Neuronal stem cell (in vitro differentiated cells): ENCODE results near the gene C1QTNF9.
"Not testable (repeated sequence)": the region's sequence is repeated elsewhere in the genome, so short reads cannot be mapped to it uniquely, and the experiment has no call there.

ENCODE experiments used
- DNase-seq: peaks from one replicate; pipeline ENCODE4 v3.0.0-alpha.2; 2013; ENCODE audit warnings: low spot score
- H2AFZ ChIP-seq: one replicate; pipeline ENCODE4 v1.6.1; 2013; ENCODE audit warnings: mild to moderate bottlenecking, low read length, inconsistent platforms
- H2AK5ac ChIP-seq: 2 replicates; pipeline ENCODE4 v1.6.1; 2013; ENCODE audit warnings: low read depth, mild to moderate bottlenecking, inconsistent platforms, low read length, moderate library complexity, mixed read lengths
- H2BK120ac ChIP-seq: 2 replicates; pipeline ENCODE4 v1.6.1; 2013; ENCODE audit warnings: low read depth, mild to moderate bottlenecking, inconsistent platforms, low read length, moderate library complexity, mixed read lengths
- H2BK12ac ChIP-seq: one replicate; pipeline ENCODE4 v1.6.1; 2013; ENCODE audit warnings: low read length, inconsistent platforms
- H2BK15ac ChIP-seq: 2 replicates; pipeline ENCODE4 v1.6.1; 2013; ENCODE audit warnings: mild to moderate bottlenecking, low read length, inconsistent platforms, mixed read lengths
- H2BK5ac ChIP-seq: one replicate; pipeline ENCODE4 v1.6.1; 2013; ENCODE audit warnings: inconsistent platforms, mild to moderate bottlenecking, low read length, moderate library complexity
- H3K14ac ChIP-seq: one replicate; pipeline ENCODE4 v1.6.1; 2013; ENCODE audit warnings: low read length, inconsistent platforms
- H3K18ac ChIP-seq: 2 replicates; pipeline ENCODE4 v1.6.1; 2013; ENCODE audit warnings: low read length, inconsistent platforms
- H3K23ac ChIP-seq: 2 replicates; pipeline ENCODE4 v1.6.1; 2013; ENCODE audit warnings: low read depth, mild to moderate bottlenecking, mixed read lengths, low read length, inconsistent platforms; ENCODE audit not compliant: poor library complexity
- H3K27ac ChIP-seq: replicated peaks from 3 replicates; pipeline ENCODE4 v1.5.1; 2013; ENCODE audit warnings: low read length, inconsistent platforms
- H3K27me3 ChIP-seq, 3 experiments: 2 replicates each; pipeline ENCODE4 v1.6.1; 2013; ENCODE audit warnings: low read length in 3 of 3, mild to moderate bottlenecking in 2 of 3, inconsistent platforms in 1 of 3, low read depth in 1 of 3, mixed read lengths in 1 of 3, moderate library complexity in 1 of 3; ENCODE audit not compliant: control insufficient read depth in 3 of 3, insufficient read depth in 3 of 3
- H3K36me3 ChIP-seq, 2 donors: replicated peaks in 1 of 2; 2 replicates each; pipeline ENCODE4 v1.6.1; 2013; ENCODE audit warnings: low read length in 2 of 2; ENCODE audit not compliant: control insufficient read depth in 2 of 2, insufficient read depth in 2 of 2
- H3K4ac ChIP-seq: 2 replicates; pipeline ENCODE4 v1.6.1; 2013; ENCODE audit warnings: inconsistent platforms, mild to moderate bottlenecking, low read length, moderate library complexity
- H3K4me1 ChIP-seq, 2 donors: 1 replicate in 1 of 2; 2 replicates in 1 of 2; pipeline ENCODE4 v1.6.1; 2013; ENCODE audit warnings: low read length in 2 of 2, low read depth in 1 of 2; ENCODE audit not compliant: control insufficient read depth in 2 of 2, insufficient read depth in 1 of 2
- H3K4me2 ChIP-seq: one replicate; pipeline ENCODE4 v1.6.1; 2013; ENCODE audit warnings: mild to moderate bottlenecking, low read length, inconsistent platforms; ENCODE audit not compliant: insufficient read depth, poor library complexity, severe bottlenecking
- H3K4me3 ChIP-seq, 2 donors: 2 replicates each; pipeline ENCODE4 v1.5.1; 2013; ENCODE audit warnings: low read length in 2 of 2, mild to moderate bottlenecking in 2 of 2, inconsistent platforms in 1 of 2, moderate library complexity in 1 of 2
- H3K79me1 ChIP-seq: one replicate; pipeline ENCODE4 v1.6.1; 2013; ENCODE audit warnings: low read depth, mild to moderate bottlenecking, inconsistent platforms, low read length, moderate library complexity
- H3K9ac ChIP-seq: one replicate; pipeline ENCODE4 v1.6.1; 2013; ENCODE audit warnings: mild to moderate bottlenecking, low read depth, low read length, inconsistent platforms; ENCODE audit not compliant: poor library complexity
- H3K9me3 ChIP-seq, 2 donors: replicated peaks in 1 of 2; 2 replicates each; pipeline versions ENCODE3 to v1.6.1; 2013; ENCODE audit warnings: low read length in 2 of 2, mild to moderate bottlenecking in 2 of 2, inconsistent platforms in 1 of 2, low read depth in 1 of 2, mixed read lengths in 1 of 2, moderate library complexity in 1 of 2; ENCODE audit not compliant: control insufficient read depth in 2 of 2, insufficient read depth in 1 of 2
- H4K8ac ChIP-seq: one replicate; pipeline ENCODE4 v1.6.1; 2013; ENCODE audit warnings: low read depth, mild to moderate bottlenecking, inconsistent platforms, low read length, moderate library complexity
- H4K91ac ChIP-seq: one replicate; pipeline ENCODE4 v1.6.1; 2013; ENCODE audit warnings: low read length, low read depth, mild to moderate bottlenecking, inconsistent platforms; ENCODE audit not compliant: poor library complexity
- WGBS, 2 donors: extraction: QIAGEN DNeasy Blood & Tissue Kit; methylation state at CpG; one replicate each; pipeline ENCODE4 v1.1.7; 2013; ENCODE audit warnings: missing lambda C conversion rate in 2 of 2, mixed read lengths in 1 of 2; ENCODE audit not compliant: insufficient read length in 2 of 2, insufficient replicate concordance in 1 of 2; ENCODE audit errors: extremely low coverage in 2 of 2; 5-methylcytosine and 5-hydroxymethylcytosine counted together

C1QTNF9 gene

GRCh38 chr13:24361852-24362366 lies 52.5 kb downstream of the C1QTNF9 start:
- Histone ChIP-seq H2AK5ac (no peak overlapping the region), H3K14ac (peak overlapping the region; percentile 47), H3K36me3 (no peaks in the 10 kb centered on the region), H3K79me1 (no peaks in the 10 kb centered on the region), H2BK15ac (no peak overlapping the region), H4K91ac (no peak overlapping the region), H3K4ac (no peak overlapping the region), H3K27ac (no peak overlapping the region), H3K27me3 (peaks cover 0 to under 1% (median 0%) of the 10 kb centered on the region in 3 experiments), H3K4me3 (no peak overlapping the region), H3K4me1 (peaks cover 0 to under 1% of the 10 kb centered on the region in 2 donors), H3K4me2 (no peak overlapping the region), H2BK120ac (no peak overlapping the region), H3K9me3 (peaks cover 0 to 1% of the 10 kb centered on the region in 2 donors), H3K23ac (no peak overlapping the region), H4K8ac (no peak overlapping the region), H3K9ac (no peak overlapping the region), H2BK12ac (no peak overlapping the region), H2AFZ (no peak overlapping the region), H2BK5ac (no peak overlapping the region), H3K18ac (peak overlapping the region; percentile 64)
- no CpG with 5 or more reads among the region's 8 CpGs for WGBS, 2 donors
- DNase-seq: no peak

- H3K23ac ChIP-seq: no peak overlapping the region
- H2AFZ ChIP-seq: no peak overlapping the region
- no peaks in the 10 kb centered on the region for H3K36me3 ChIP-seq
- no peaks in the 10 kb centered on the region for H3K79me1 ChIP-seq
- H3K4me2 ChIP-seq: no peak overlapping the region
- H4K91ac ChIP-seq: no peak overlapping the region
- no peaks in the 10 kb centered on the region for H3K9me3 ChIP-seq
- peak overlapping the region; percentile 57 for H3K18ac ChIP-seq
- H2BK12ac ChIP-seq: no peak overlapping the region
- H3K4ac ChIP-seq: no peak overlapping the region
- H2BK15ac ChIP-seq: peak overlapping the region; percentile 96
- H2BK5ac ChIP-seq: no peak overlapping the region
- WGBS, 2 donors: no CpG with 5 or more reads among the region's 9 CpGs
- H3K14ac ChIP-seq: peak overlapping the region; percentile 89
- no peak overlapping the region for H2AK5ac ChIP-seq
- H3K27ac ChIP-seq: no peak overlapping the region
- no peak overlapping the region for H2BK120ac ChIP-seq
- no peak overlapping the region for H3K4me3 ChIP-seq
- DNase-seq: no peak
- H4K8ac ChIP-seq: no peak overlapping the region
- no peaks in the 10 kb centered on the region for H3K27me3 ChIP-seq
- no peak overlapping the region for H3K9ac ChIP-seq
- H3K4me1 ChIP-seq: no peaks in the 10 kb centered on the region
These were observed 53.1 kb downstream of the C1QTNF9 start for GRCh38 chr13:24362435-24362952.

DNA sequence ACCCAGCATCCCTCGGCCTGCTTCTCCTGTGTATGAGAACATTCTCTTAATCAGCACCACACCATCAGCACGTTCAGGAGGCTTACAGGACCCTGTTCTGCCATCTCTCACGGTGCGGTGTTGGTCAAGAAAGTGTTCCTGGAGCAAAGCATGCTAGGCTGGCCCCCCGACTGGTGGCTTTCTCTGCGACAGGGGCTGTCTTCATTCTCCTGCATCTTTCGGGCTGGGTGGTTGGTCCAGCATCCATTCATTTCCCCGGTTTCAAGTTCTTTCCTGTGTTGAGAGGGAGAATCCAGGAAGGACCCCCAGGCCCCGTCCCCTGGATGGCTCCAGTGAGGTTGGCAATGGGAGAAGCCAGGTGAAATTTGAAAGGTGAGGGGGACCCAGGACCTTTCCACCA lies 55.8 kb downstream of the C1QTNF9 start:
- H4K8ac ChIP-seq: no peak overlapping the region

DNA sequence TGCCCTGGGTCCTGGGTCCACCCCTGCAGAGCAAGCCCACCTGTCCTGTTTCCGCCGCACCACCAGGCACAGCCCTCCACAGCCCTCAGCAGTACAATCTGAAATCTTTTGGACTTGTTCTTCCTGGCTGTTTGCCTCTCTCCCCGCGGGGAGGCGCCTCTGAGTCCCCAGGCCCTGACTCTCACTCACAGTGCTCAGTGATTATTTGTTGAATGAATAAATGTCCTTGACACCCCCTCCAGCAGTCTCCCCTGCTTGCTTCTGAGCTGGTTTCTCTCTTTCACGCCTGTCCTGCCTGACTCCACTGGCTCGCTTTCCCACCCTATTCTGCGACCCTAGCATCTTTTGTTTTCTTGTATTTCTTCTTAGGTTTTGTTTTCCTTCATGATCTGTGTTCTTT lies 56.9 kb downstream of the C1QTNF9 start:
- H3K4me3 ChIP-seq, H4K8ac ChIP-seq, H2AK5ac ChIP-seq, H3K9ac ChIP-seq, H2BK120ac ChIP-seq, H3K27ac ChIP-seq, H3K4ac ChIP-seq, H3K36me3 ChIP-seq, H3K27me3 ChIP-seq, H3K18ac ChIP-seq, H2BK12ac ChIP-seq, H3K4me1 ChIP-seq, H3K79me1 ChIP-seq, H2BK5ac ChIP-seq, DNase-seq, H4K91ac ChIP-seq, H3K9me3 ChIP-seq, H2AFZ ChIP-seq, H2BK15ac ChIP-seq, H3K23ac ChIP-seq, H3K14ac ChIP-seq, H3K4me2 ChIP-seq: not testable (repeated sequence)
- no CpG with 5 or more reads among the region's 8 CpGs for WGBS, 2 donors

More for the DNA sequence above, 55.8 kb downstream of the C1QTNF9 start:
- no peaks in the 10 kb centered on the region for H3K4me1 ChIP-seq
- H3K9ac ChIP-seq: no peak overlapping the region
- no peaks in the 10 kb centered on the region for H3K9me3 ChIP-seq
- H3K4ac ChIP-seq: no peak overlapping the region
- DNase-seq: no peak
- H2AFZ ChIP-seq: no peak overlapping the region
- no peak overlapping the region for H2AK5ac ChIP-seq
- no peak overlapping the region for H3K27ac ChIP-seq
- H2BK5ac ChIP-seq: no peak overlapping the region
- no peaks in the 10 kb centered on the region for H3K36me3 ChIP-seq
- no peaks in the 10 kb centered on the region for H3K27me3 ChIP-seq
- H4K91ac ChIP-seq: no peak overlapping the region
- no peaks in the 10 kb centered on the region for H3K79me1 ChIP-seq
- no CpG with 5 or more reads among the region's 9 CpGs for WGBS, 2 donors
- no peak overlapping the region for H2BK120ac ChIP-seq
- H3K14ac ChIP-seq: no peak overlapping the region
- no peak overlapping the region for H2BK15ac ChIP-seq
- H3K23ac ChIP-seq: no peak overlapping the region
- H2BK12ac ChIP-seq: no peak overlapping the region
- no peak overlapping the region for H3K18ac ChIP-seq
- H3K4me2 ChIP-seq: no peak overlapping the region
- H3K4me3 ChIP-seq: no peak overlapping the region
